RKO (cell line): ENCODE results near the gene CYP46A1.

ENCODE experiments used
- DNase-seq: peaks from one replicate; pipeline ENCODE4 v3.0.0-alpha.2; 2016; ENCODE audit warnings: low spot score

Gene CYP46A1

GRCh38 chr14:99673305-99674063 lies 10.6 kb upstream of the CYP46A1 start:
- DNase-seq = no peak

GRCh38 chr14:99674064-99674650 lies 9.9 kb upstream of the CYP46A1 start:
- DNase-seq = no peak

GRCh38 chr14:99674776-99675381 lies 9.2 kb upstream of the CYP46A1 start:
- DNase-seq = no peak

GRCh38 chr14:99675382-99675835 lies 8.7 kb upstream of the CYP46A1 start:
- DNase-seq = no peak

- no peak for DNase-seq
These were observed 8.1 kb upstream of the CYP46A1 start for GRCh38 chr14:99675951-99676350.

GRCh38 chr14:99676657-99677056 lies 7.4 kb upstream of the CYP46A1 start:
- no peak for DNase-seq

GRCh38 chr14:99677231-99678140 lies 6.6 kb upstream of the CYP46A1 start:
- DNase-seq = no peak

- no peak for DNase-seq
These were observed 5.9 kb upstream of the CYP46A1 start for GRCh38 chr14:99678198-99678597.

- DNase-seq = no peak
These were observed 5.0 kb upstream of the CYP46A1 start for GRCh38 chr14:99679111-99679510.

- no peak for DNase-seq
These were observed 4.6 kb upstream of the CYP46A1 start for GRCh38 chr14:99679543-99679942.

GRCh38 chr14:99679996-99680395 lies 4.1 kb upstream of the CYP46A1 start:
- DNase-seq = no peak

GRCh38 chr14:99681101-99681831 lies 2.8 kb upstream of the CYP46A1 start:
- no peak for DNase-seq

GRCh38 chr14:99681832-99682148 lies 2.3 kb upstream of the CYP46A1 start:
- DNase-seq = no peak

GRCh38 chr14:99682809-99683618 lies 1.1 kb upstream of the CYP46A1 start:
- peak; percentile 29 for DNase-seq

GRCh38 chr14:99684410-99684934 lies 374 bp downstream of the CYP46A1 start:
- DNase-seq = no peak

- DNase-seq = no peak
These were observed 1.1 kb downstream of the CYP46A1 start for GRCh38 chr14:99685151-99685591.

GRCh38 chr14:99685596-99685995 lies 1.5 kb downstream of the CYP46A1 start:
- no peak for DNase-seq

- no peak for DNase-seq
These were observed 2.6 kb downstream of the CYP46A1 start for GRCh38 chr14:99686557-99687283.

- no peak for DNase-seq
These were observed 3.4 kb downstream of the CYP46A1 start for GRCh38 chr14:99687284-99688209.
